Activated CD4-positive, alpha-beta T cell treated with anti-CD3 and anti-CD28 coated beads for 36 hours (primary cell): ENCODE results near the gene SBNO1. TPM values are rescaled to one million over a fixed set of nuclear protein-coding genes. Genes with fewer than 3 reads are reported as not detected.
"Not testable (repeated sequence)": the region's sequence is repeated elsewhere in the genome, so short reads cannot be mapped to it uniquely, and the experiment has no call there.

ENCODE experiments used
- ATAC-seq: fragments of 200-7000 bp; cut with Tn5 transposase; one replicate; pipeline ENCODE4 v1.10.0; 2021; ENCODE audit warnings: mild to moderate bottlenecking, moderate library complexity
- CTCF ChIA-PET: fragments of 350-600 bp; sonication (Branson Sonifier 250); formaldehyde crosslinking; loops from one replicate; lab custom pipeline; 2021; ENCODE audit warnings: antibody characterized with exemption; lab: Charles Lee
- POLR2A ChIA-PET: fragments of 350-600 bp; sonication (Branson Sonifier 250); formaldehyde crosslinking; loops from one replicate; lab custom pipeline; 2021; ENCODE audit warnings: antibody characterized with exemption, inconsistent platforms; lab: Charles Lee
- DNase-seq: peaks from one replicate; pipeline ENCODE4 v3.0.0-alpha.2; 2020
- H3K27ac Mint-ChIP-seq: one replicate; pipeline ENCODE4 v1.8.0; 2021; ENCODE audit warnings: mixed read lengths
- H3K27me3 Mint-ChIP-seq: one replicate; pipeline ENCODE4 v1.8.0; 2021; ENCODE audit warnings: mixed read lengths
- H3K36me3 Mint-ChIP-seq: one replicate; pipeline ENCODE4 v1.8.0; 2021; ENCODE audit warnings: low read depth, mixed read lengths
- H3K4me1 Mint-ChIP-seq: one replicate; pipeline ENCODE4 v1.8.0; 2021; ENCODE audit warnings: mixed read lengths
- H3K4me3 Mint-ChIP-seq: one replicate; pipeline ENCODE4 v1.8.0; 2021; ENCODE audit warnings: mild to moderate bottlenecking, moderate library complexity, mixed read lengths
- H3K9me3 Mint-ChIP-seq: one replicate; pipeline ENCODE4 v1.8.0; 2021; ENCODE audit warnings: low read depth, mixed read lengths
- intact Hi-C, 2 experiments: fragments of 100-400 bp; cut with DNase I in 1 of 2; cut with micrococcal nuclease in 1 of 2; formaldehyde crosslinking; loops; one replicate each; pipeline versions ENCODE4 v1.14.2 to v1.15.1; 2022 to 2024; cut with DNase I, micrococcal nuclease
- total RNA-seq, 2 experiments: library from RNA; stranded (reverse); gene quantifications; one replicate each; pipeline ENCODE4 v1.2.3, GENCODE V29; 2021

SBNO1 gene
- total RNA-seq, result 10 to 100 TPM; 49.6 to 51.1 TPM

- no peaks in the 10 kb centered on the region for H3K36me3 Mint-ChIP-seq
- CTCF ChIA-PET, result interaction anchor here (0.6 to 2.7 kb wide), 8 partner anchors 13 to 239 kb away, joined by 3 to 20 read pairs (median 7); partner anchors contain the start of genes KMT5A, MPHOSPH9 and MTRFR
- H3K4me1 Mint-ChIP-seq, result peaks cover 20% of the 10 kb centered on the region
- H3K27me3 Mint-ChIP-seq, result no peaks in the 10 kb centered on the region
- intact Hi-C loops, result loop anchor here (1.0 to 10.0 kb wide), 20 partner anchors 19 to 1560 kb away; partner anchors contain the start of genes RILPL2 (in 2 of the 2), ATP6V0A2 (in 1 of the 2), CCDC92 (in 1 of the 2) and CDK2AP1 (in 1 of the 2)
- peak within 1 kb of the TSS; percentile 98 for H3K27ac Mint-ChIP-seq
- peak; percentile 45 for ATAC-seq
- POLR2A ChIA-PET, result interaction anchor here (0.6 to 2.2 kb wide), 7 partner anchors 9 to 388 kb away, joined by 3 to 35 read pairs (median 5); partner anchors contain the start of genes KMT5A, MPHOSPH9 and MTRFR
- H3K4me3 Mint-ChIP-seq, result peak within 1 kb of the TSS; percentile 86
- peak; percentile 96 for DNase-seq
- no peaks in the 10 kb centered on the region for H3K9me3 Mint-ChIP-seq
Observed at GRCh38 chr12:123364532-123365024, at the start of gene SBNO1. SBNO1 (minus strand) TSS chr12:123364847; CDS start chr12:123350441, 14,406 bp downstream.

GRCh38 chr12:123410041-123410412 is 45.4 kb upstream of the SBNO1 start:
- POLR2A ChIA-PET, result no interaction called here
- DNase-seq (no peak), ATAC-seq (peak; percentile 23)
- H3K4me1 Mint-ChIP-seq, result no peaks in the 10 kb centered on the region
- CTCF ChIA-PET, result interaction anchor here (1.0 to 1.8 kb wide), 4 partner anchors 10 to 238 kb away, joined by 3 read pairs; no protein-coding TSS in a partner anchor
- H3K27me3 Mint-ChIP-seq, result no peaks in the 10 kb centered on the region
- peaks cover 20% of the 10 kb centered on the region for H3K36me3 Mint-ChIP-seq
- H3K4me3 Mint-ChIP-seq, result no peak overlapping the region
- no peaks in the 10 kb centered on the region for H3K9me3 Mint-ChIP-seq
- intact Hi-C loops, result no loop called here
- H3K27ac Mint-ChIP-seq, result peak overlapping the region; percentile 19

GRCh38 chr12:123409284-123410040 is 44.8 kb upstream of the SBNO1 start:
- H3K4me1 Mint-ChIP-seq, H3K27me3 Mint-ChIP-seq, POLR2A ChIA-PET, intact Hi-C loops, ATAC-seq, DNase-seq, H3K4me3 Mint-ChIP-seq, H3K9me3 Mint-ChIP-seq: not testable (repeated sequence)
- Mint-ChIP-seq H3K36me3 (peaks cover 23% of the 10 kb centered on the region), H3K27ac (peak overlapping the region; percentile 19)
- CTCF ChIA-PET, result interaction anchor here (1.1 to 1.8 kb wide), 3 partner anchors 10 to 74 kb away, joined by 3 read pairs; no protein-coding TSS in a partner anchor

GRCh38 chr12:123408619-123409018 is 44.0 kb upstream of the SBNO1 start:
- intact Hi-C loops, CTCF ChIA-PET, ATAC-seq, H3K4me1 Mint-ChIP-seq, H3K4me3 Mint-ChIP-seq, H3K27ac Mint-ChIP-seq, H3K27me3 Mint-ChIP-seq, POLR2A ChIA-PET, DNase-seq, H3K9me3 Mint-ChIP-seq: not testable (repeated sequence)
- H3K36me3 Mint-ChIP-seq, result peaks cover 22% of the 10 kb centered on the region

GRCh38 chr12:123407934-123408333 is 43.3 kb upstream of the SBNO1 start:
- CTCF ChIA-PET, DNase-seq, H3K4me3 Mint-ChIP-seq, POLR2A ChIA-PET, H3K27me3 Mint-ChIP-seq, H3K4me1 Mint-ChIP-seq, H3K9me3 Mint-ChIP-seq, ATAC-seq, intact Hi-C loops, H3K27ac Mint-ChIP-seq: not testable (repeated sequence)
- H3K36me3 Mint-ChIP-seq, result peaks cover 24% of the 10 kb centered on the region

- H3K27ac Mint-ChIP-seq, H3K27me3 Mint-ChIP-seq, POLR2A ChIA-PET, H3K9me3 Mint-ChIP-seq, H3K4me3 Mint-ChIP-seq, H3K4me1 Mint-ChIP-seq, intact Hi-C loops, ATAC-seq, DNase-seq: not testable (repeated sequence)
- CTCF ChIA-PET, result interaction anchor here (1.3 kb wide), 1 partner anchor 23 kb away, joined by 3 read pairs; the partner anchor contains the start of gene KMT5A
- H3K36me3 Mint-ChIP-seq, result peaks cover 25% of the 10 kb centered on the region
Observed at GRCh38 chr12:123407269-123407668, 42.6 kb upstream of the SBNO1 start.

GRCh38 chr12:123404581-123404980 is 39.9 kb upstream of the SBNO1 start:
- Mint-ChIP-seq H3K9me3 (no peaks in the 10 kb centered on the region), H3K4me1 (no peaks in the 10 kb centered on the region), H3K27ac (no peak overlapping the region), H3K27me3 (no peaks in the 10 kb centered on the region), H3K4me3 (no peak overlapping the region), H3K36me3 (peaks cover 25% of the 10 kb centered on the region)
- intact Hi-C loops, result no loop called here
- DNase-seq (no peak), ATAC-seq (no peak)
- ChIA-PET POLR2A (interaction anchor here (1.0 kb wide), 1 partner anchor 13 kb away, joined by 3 read pairs; no protein-coding TSS in a partner anchor), CTCF (interaction anchor here (1.0 kb wide), 1 partner anchor 8 kb away, joined by 3 read pairs; no protein-coding TSS in a partner anchor)

- POLR2A ChIA-PET, result no interaction called here
Observed at GRCh38 chr12:123401753-123402683, 37.4 kb upstream of the SBNO1 start.

GRCh38 chr12:123399255-123399617 is 34.6 kb upstream of the SBNO1 start:
- H3K9me3 Mint-ChIP-seq, result no peaks in the 10 kb centered on the region
- H3K36me3 Mint-ChIP-seq, result peaks cover 43% of the 10 kb centered on the region
- POLR2A ChIA-PET, result no interaction called here
- H3K27me3 Mint-ChIP-seq, result no peaks in the 10 kb centered on the region
- ATAC-seq (no peak), DNase-seq (no peak)
- CTCF ChIA-PET, result no interaction called here
- intact Hi-C loops, result loop anchor here in 1 of 2 experiments (5.0 kb wide), 1 partner anchor 47 kb away; no protein-coding TSS in a partner anchor
- H3K4me1 Mint-ChIP-seq, result peaks cover 3% of the 10 kb centered on the region
- no peak overlapping the region for H3K27ac Mint-ChIP-seq
- no peak overlapping the region for H3K4me3 Mint-ChIP-seq

More at GRCh38 chr12:123401753-123402683, 37.4 kb upstream of the SBNO1 start:
- intact Hi-C loops, result no loop called here
- no peaks in the 10 kb centered on the region for H3K4me1 Mint-ChIP-seq
- CTCF ChIA-PET, result interaction anchor here (0.6 kb wide), 2 partner anchors 121 to 217 kb away, joined by 3 read pairs; no protein-coding TSS in a partner anchor
- no peak for DNase-seq
- no peaks in the 10 kb centered on the region for H3K27me3 Mint-ChIP-seq
- peaks cover 31% of the 10 kb centered on the region for H3K36me3 Mint-ChIP-seq
- H3K9me3 Mint-ChIP-seq, result no peaks in the 10 kb centered on the region
- no peak for ATAC-seq
- no peak overlapping the region for H3K27ac Mint-ChIP-seq
- H3K4me3 Mint-ChIP-seq, result no peak overlapping the region

GRCh38 chr12:123398550-123399254 is 34.1 kb upstream of the SBNO1 start:
- Mint-ChIP-seq H3K27ac (no peak overlapping the region), H3K4me3 (no peak overlapping the region), H3K36me3 (peaks cover 43% of the 10 kb centered on the region), H3K4me1 (peaks cover 3% of the 10 kb centered on the region), H3K9me3 (no peaks in the 10 kb centered on the region), H3K27me3 (no peaks in the 10 kb centered on the region)
- POLR2A ChIA-PET, result no interaction called here
- DNase-seq, result no peak
- ATAC-seq, result no peak
- CTCF ChIA-PET, result interaction anchor here (0.6 kb wide), 1 partner anchor 92 kb away, joined by 3 read pairs; no protein-coding TSS in a partner anchor
- intact Hi-C loops, result loop anchor here in 1 of 2 experiments (5.0 kb wide), 1 partner anchor 46 kb away; no protein-coding TSS in a partner anchor
